HCT116 (cell line): ENCODE data around the gene CXCR5. TPM values are rescaled to one million over a fixed set of nuclear protein-coding genes. Genes with fewer than 3 reads are reported as not detected.

Source experiments
- ATAC-seq: fragments of 200-7000 bp; cut with Tn5 transposase; 2 replicates; pipeline ENCODE4 v1.9.1; 2020; ENCODE audit warnings: mild to moderate bottlenecking, moderate library complexity
- BruUV-seq: library from RNA; stranded (reverse); fragments of 400-500 nt; replicated peaks from 2 replicates; lab custom pipeline; 2021; lab: Mats Ljungman, UMichigan
- CTCF ChIA-PET: fragments of 300-600 bp; sonication (Branson Sonifier 250); formaldehyde crosslinking; loops from one replicate; lab custom pipeline; 2021; ENCODE audit warnings: antibody characterized with exemption; lab: Charles Lee
- POLR2A ChIA-PET: fragments of 300-600, 350-600 bp; sonication (Branson Sonifier 250); formaldehyde crosslinking; loops from one replicate; lab custom pipeline; 2021; ENCODE audit warnings: antibody characterized with exemption; lab: Charles Lee
- RAD21 ChIA-PET, 2 experiments: fragments of 300-600 bp; sonication (Branson Sonifier 250); formaldehyde crosslinking; loops; one replicate each; lab custom pipeline; 2023; ENCODE audit warnings: low total read pairs in 2 of 2; ENCODE audit not compliant: uncharacterized antibody in 2 of 2, unreplicated experiment in 2 of 2, low non-redundant PET in 1 of 2; lab: Charles Lee
- DNase-seq: peaks from one replicate; pipeline ENCODE4 v3.0.0-alpha.2; 2010; ENCODE audit warnings: low read depth, low spot score
- H2AFZ ChIP-seq: fragments of 200-600 bp; shearing (Covaris generic), sonication (generic); 2 replicates; pipeline ENCODE4 v1.6.1; 2017; ENCODE audit warnings: low read depth, mixed run types, mixed read lengths, antibody characterized with exemption, low read length; ENCODE audit not compliant: poor library complexity, severe bottlenecking
- H3K27ac ChIP-seq: 2 replicates; pipeline ENCODE4 v1.5.1; 2012; ENCODE audit warnings: low read depth, low read length
- H3K27me3 ChIP-seq: fragments of 200-600 bp; sonication (generic); 2 replicates; pipeline ENCODE4 v1.6.1; 2016; ENCODE audit warnings: mixed run types, low read length, mixed read lengths; ENCODE audit not compliant: insufficient read depth
- H3K36me3 ChIP-seq, 2 experiments: fragments of 200-500 bp in 1 of 2; fragments of 200-600 bp in 1 of 2; sonication (Bioruptor generic) in 1 of 2; sonication (generic) in 1 of 2; 2 replicates each; pipeline versions ENCODE4 v1.5.1 to v1.6.1; 2014 to 2016; ENCODE audit warnings: low read length in 2 of 2, inconsistent platforms in 1 of 2, mixed read lengths in 1 of 2, mixed run types in 1 of 2; ENCODE audit not compliant: insufficient read depth in 2 of 2, control insufficient read depth in 1 of 2
- H3K4me1 ChIP-seq, 2 experiments: fragments of 200-600 bp in 1 of 2; sonication (generic) in 1 of 2; 2 replicates each; pipeline versions ENCODE4 v1.5.1 to v1.6.1; 2012 to 2017; ENCODE audit warnings: low read length in 2 of 2, inconsistent platforms in 1 of 2, mild to moderate bottlenecking in 1 of 2, mixed read lengths in 1 of 2, mixed run types in 1 of 2, moderate library complexity in 1 of 2; ENCODE audit not compliant: insufficient read depth in 2 of 2, control insufficient read depth in 1 of 2
- H3K4me2 ChIP-seq: fragments of 200-600 bp; sonication (generic); 2 replicates; pipeline ENCODE4 v1.6.1; 2017; ENCODE audit warnings: mixed run types, low read length, mixed read lengths
- H3K4me3 ChIP-seq, 2 experiments: fragments of 200-600 bp in 1 of 2; sonication (generic) in 1 of 2; replicated peaks in 1 of 2; 2 replicates each; pipeline ENCODE4 v1.5.1; 2011 to 2016; ENCODE audit warnings: low read length in 2 of 2, control low read depth in 1 of 2, low read depth in 1 of 2, mild to moderate bottlenecking in 1 of 2, mixed read lengths in 1 of 2, mixed run types in 1 of 2
- H3K79me2 ChIP-seq: fragments of 200-600 bp; sonication (generic); 2 replicates; pipeline ENCODE4 v1.6.1; 2017; ENCODE audit warnings: mild to moderate bottlenecking, mixed run types, low read length, moderate library complexity, mixed read lengths; ENCODE audit not compliant: insufficient read depth
- H3K9ac ChIP-seq: fragments of 200-600 bp; sonication (generic); 2 replicates; pipeline ENCODE4 v1.6.1; 2016; ENCODE audit warnings: low read length, mixed read lengths
- H3K9me2 ChIP-seq: fragments of 200-600 bp; sonication (generic), shearing (Covaris generic); 2 replicates; pipeline ENCODE4 v1.6.1; 2017; ENCODE audit warnings: mixed run types, mild to moderate bottlenecking, moderate library complexity; ENCODE audit not compliant: insufficient read depth
- H3K9me3 ChIP-seq, 2 experiments: fragments of 200-500 bp in 1 of 2; fragments of 200-600 bp in 1 of 2; sonication (Bioruptor generic) in 1 of 2; sonication (generic) in 1 of 2; 2 replicates each; pipeline ENCODE4 v1.6.1; 2014 to 2017; ENCODE audit warnings: low read length in 2 of 2, mixed read lengths in 2 of 2, inconsistent platforms in 1 of 2, low read depth in 1 of 2, mild to moderate bottlenecking in 1 of 2, mixed run types in 1 of 2, moderate library complexity in 1 of 2; ENCODE audit not compliant: control insufficient read depth in 1 of 2, insufficient read depth in 1 of 2
- H4K20me1 ChIP-seq: fragments of 200-600 bp; sonication (generic), shearing (Covaris generic); 2 replicates; pipeline ENCODE4 v1.6.1; 2017; ENCODE audit warnings: mixed run types, mild to moderate bottlenecking, moderate library complexity; ENCODE audit not compliant: insufficient read depth
- EGR1 ChIP-seq: IDR thresholded peaks from 2 replicates; pipeline ENCODE4 v1.6.1; 2012; ENCODE audit warnings: low read depth
- POLR2A ChIP-seq: IDR thresholded peaks from 2 replicates; pipeline ENCODE4 v1.7.0; 2011; ENCODE audit warnings: borderline replicate concordance; ENCODE audit not compliant: insufficient read depth, insufficient read length; ENCODE audit errors: extremely low read depth
- POLR2AphosphoS5 ChIP-seq: IDR thresholded peaks from 2 replicates; pipeline ENCODE4 v1.6.1; 2011; ENCODE audit warnings: mild to moderate bottlenecking, low read depth, low read length, moderate library complexity
- SP1 ChIP-seq: IDR thresholded peaks from 2 replicates; pipeline ENCODE4 v1.6.1; 2012; ENCODE audit warnings: low read depth
- ZFX ChIP-seq: fragments of 450-650 bp; IDR thresholded peaks from 2 replicates; pipeline ENCODE4 v1.6.1; 2017
- intact Hi-C: fragments of 100-400 bp; cut with micrococcal nuclease; formaldehyde crosslinking; loops from 2 replicates; pipeline ENCODE4 v1.10.0; 2022
- total RNA-seq: library from RNA; stranded (reverse); gene quantifications from one replicate; pipeline ENCODE4 v1.2.1, GENCODE V29; 2021; ENCODE audit not compliant: unreplicated experiment

Gene CXCR5
- total RNA-seq, 1 experiment from 2014 or later = not detected

DNA sequence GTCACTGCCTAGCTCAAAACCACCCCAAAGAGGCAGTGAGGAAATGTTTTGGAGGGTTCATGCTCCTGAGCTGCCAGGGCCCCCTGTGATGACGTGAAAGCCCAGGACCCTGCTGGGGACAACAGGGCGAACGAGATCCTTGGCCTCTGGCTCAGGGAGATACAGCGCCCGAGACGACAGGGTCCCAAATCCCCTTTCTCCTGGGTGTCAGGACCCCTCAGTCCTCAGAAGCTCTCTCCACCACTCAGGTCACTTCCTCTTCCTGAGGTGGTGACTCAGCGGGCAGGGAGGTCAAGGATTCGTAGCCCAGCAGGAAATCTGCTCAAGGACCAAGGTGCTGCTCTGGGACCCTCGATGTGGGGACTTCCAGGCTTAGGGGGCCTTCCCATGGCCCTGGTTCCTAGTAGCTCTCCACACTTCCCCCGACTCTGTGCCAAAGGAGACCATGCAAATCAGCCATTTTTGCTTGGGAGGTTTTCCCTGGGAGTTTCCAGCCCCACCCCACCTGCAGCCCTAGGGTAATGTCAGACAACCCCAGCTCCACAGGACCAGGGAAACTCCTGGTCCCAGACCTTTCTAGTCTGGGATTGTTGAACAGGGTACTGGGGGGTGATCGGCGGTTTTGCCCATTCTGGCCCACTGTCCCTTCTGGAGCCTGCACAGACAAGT, 29.2 kb downstream of the CXCR5 start:
- no peaks in the 10 kb centered on the region for H4K20me1 ChIP-seq
- peaks cover 86% of the 10 kb centered on the region for H3K79me2 ChIP-seq
- H3K9me3 ChIP-seq = no peaks in the 10 kb centered on the region
- peak overlapping the region; percentile 100 for H3K27ac ChIP-seq
- ATAC-seq (no peak), DNase-seq (no peak)
- peaks cover 83 to 100% of the 10 kb centered on the region in 2 experiments for H3K4me1 ChIP-seq
- H3K9me2 ChIP-seq = no peaks in the 10 kb centered on the region
- H3K4me2 ChIP-seq = peak overlapping the region; percentile 100
- TF ChIP-seq ZFX (peak; percentile 17; the same call in 1 of the 2 replicates), POLR2A (peak; percentile 12), EGR1 (no peak), SP1 (no peak), POLR2AphosphoS5 (peak; percentile 20; the same call in 1 of the 2 replicates)
- POLR2A ChIA-PET = interaction anchor here (0.8 to 2.8 kb wide), 8 partner anchors 105 to 292 kb away, joined by 3 to 12 read pairs (median 5); partner anchors contain the start of genes DDX6, HMBS and RPS25
- intact Hi-C loops = loop anchor here (1.0 to 5.0 kb wide), 2 partner anchors 15 to 104 kb away; partner anchors contain the start of genes RPS25 and TRAPPC4
- RAD21 ChIA-PET = interaction anchor here (0.8 to 2.0 kb wide), 6 partner anchors 8 to 15 kb away, joined by 3 to 7 read pairs (median 4); partner anchors contain the start of gene BCL9L (in 1 of the 2)
- CTCF ChIA-PET = interaction anchor here (0.9 to 7.2 kb wide), 7 partner anchors 9 to 223 kb away, joined by 3 to 150 read pairs (median 6); partner anchors contain the start of genes BCL9L and UPK2
- peaks cover 0 to 13% of the 10 kb centered on the region in 2 experiments; a peak in 1 of 4 replicates for H3K36me3 ChIP-seq
- no peaks in the 10 kb centered on the region for H3K27me3 ChIP-seq
- H3K9ac ChIP-seq = peak overlapping the region; percentile 91
- TSS peak; percentile 60 for BruUV-seq
- H2AFZ ChIP-seq = no peak overlapping the region
- peak overlapping the region; percentile 40 to 58 for H3K4me3 ChIP-seq

DNA sequence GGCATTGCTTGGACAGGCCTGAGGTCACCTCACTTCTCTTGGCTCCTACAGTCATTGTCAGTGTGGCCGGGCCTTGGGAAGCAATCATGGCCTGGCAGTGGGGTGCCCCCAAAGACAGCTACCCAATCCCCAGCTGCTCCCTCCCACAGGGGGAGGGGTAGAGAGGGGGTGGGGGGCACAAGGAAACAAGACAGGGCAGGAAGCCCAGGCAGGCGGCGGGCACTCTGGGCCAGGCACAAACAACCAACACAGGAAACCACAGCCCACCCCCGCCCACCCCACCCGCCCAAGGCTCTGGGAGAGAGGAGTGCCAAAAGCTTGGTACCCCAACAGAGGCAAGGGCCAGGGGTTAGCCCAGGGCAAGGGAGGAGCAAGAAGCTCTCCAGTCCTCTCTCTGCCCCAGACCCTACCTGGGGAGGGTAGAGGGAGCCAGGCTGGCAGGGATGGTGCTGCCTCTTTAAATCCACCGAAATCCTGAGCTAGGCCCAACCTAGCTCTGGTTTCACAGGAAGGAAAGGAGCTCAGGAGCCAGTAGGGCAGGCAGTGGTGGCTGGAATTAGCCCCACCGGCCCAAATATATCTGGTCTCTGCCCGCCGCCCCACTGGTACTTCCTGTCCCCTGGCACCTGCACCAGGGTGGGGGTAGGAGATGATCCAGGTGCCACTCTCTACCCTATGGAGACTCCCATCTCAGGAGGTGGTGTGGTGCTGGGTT, 29.9 kb downstream of the CXCR5 start:
- Histone ChIP-seq H3K4me2 (peak overlapping the region; percentile 100), H4K20me1 (no peaks in the 10 kb centered on the region), H3K27me3 (no peaks in the 10 kb centered on the region), H2AFZ (no peak overlapping the region), H3K9me2 (no peaks in the 10 kb centered on the region), H3K9me3 (no peaks in the 10 kb centered on the region), H3K4me3 (peak overlapping the region; percentile 40 to 58), H3K79me2 (peaks cover 86% of the 10 kb centered on the region), H3K36me3 (peaks cover 0 to 8% of the 10 kb centered on the region in 2 experiments; a peak in 1 of 4 replicates), H3K27ac (peak overlapping the region; percentile 100), H3K9ac (peak overlapping the region; percentile 91), H3K4me1 (peaks cover 81 to 100% of the 10 kb centered on the region in 2 experiments)
- CTCF ChIA-PET = interaction anchor here (1.0 to 7.2 kb wide), 4 partner anchors 9 to 43 kb away, joined by 5 to 150 read pairs (median 6); partner anchors contain the start of genes BCL9L and UPK2
- RAD21 ChIA-PET = interaction anchor here in 1 of 2 experiments (0.5 to 0.9 kb wide), 2 partner anchors 14 to 208 kb away, joined by 3 read pairs; no protein-coding TSS in a partner anchor
- TF ChIP-seq POLR2AphosphoS5 (peak; percentile 28; the same call in 1 of the 2 replicates), EGR1 (no peak)
- intact Hi-C loops = loop anchor here (5.0 kb wide), 1 partner anchor 104 kb away; the partner anchor contains the start of genes RPS25 and TRAPPC4
- POLR2A ChIA-PET = interaction anchor here (0.6 to 2.8 kb wide), 6 partner anchors 45 to 189 kb away, joined by 3 to 12 read pairs (median 5); partner anchors contain the start of genes DDX6 and HMBS
- ATAC-seq (no peak), DNase-seq (no peak)
- BruUV-seq = no TSS peak
